DND-41 (cell line): Measurements from ENCODE around the gene DMP1.

Experiments used
- CTCF ChIP-seq: IDR thresholded peaks from 2 replicates; pipeline ENCODE4 v1.5.1; 2012; ENCODE audit warnings: borderline replicate concordance, low read length, moderate library complexity, mild to moderate bottlenecking; ENCODE audit not compliant: poor library complexity, severe bottlenecking; ENCODE audit errors: extremely low read depth
- EZH2 ChIP-seq: IDR thresholded peaks from 3 replicates; pipeline ENCODE4 v1.6.1; 2012; ENCODE audit warnings: borderline replicate concordance, low read depth, mild to moderate bottlenecking, moderate library complexity, low read length, inconsistent platforms; ENCODE audit not compliant: severe bottlenecking

GRCh38 chr4:87697945-87698344 is 47.9 kb downstream of the DMP1 start:
- no peak for TF ChIP-seq CTCF
- TF ChIP-seq EZH2, result no peak
